ENCODE data around the gene KCNMB2. TPM values are rescaled to one million over a fixed set of nuclear protein-coding genes. Genes with fewer than 3 reads are reported as not detected.

Gene KCNMB2
- total RNA-seq, result not detected in 2 replicates

GRCh38 chr3:178536211-178537079 lies at the start of gene KCNMB2:
TSS of gene KCNMB2 (plus strand) at chr3:178536436.

